AG09309 (cell line): ENCODE measurements around the gene BOC.

Experiments
- DNase-seq: peaks from one replicate; pipeline ENCODE4 v3.0.0-alpha.2; 2010; ENCODE audit warnings: low read depth
- H3K4me3 ChIP-seq: 2 replicates; pipeline ENCODE4 v1.5.1; 2011; ENCODE audit warnings: mild to moderate bottlenecking, low read depth, low read length, moderate library complexity; ENCODE audit not compliant: control insufficient read depth
- TF ChIP-seq, protein P1 (sequence below): IDR thresholded peaks from 2 replicates; pipeline ENCODE4 v1.5.1; 2011; ENCODE audit warnings: mild to moderate bottlenecking, low read depth, low read length, inconsistent platforms; ENCODE audit not compliant: insufficient read depth, control insufficient read depth; ENCODE audit errors: missing control alignments

Gene BOC

DNA sequence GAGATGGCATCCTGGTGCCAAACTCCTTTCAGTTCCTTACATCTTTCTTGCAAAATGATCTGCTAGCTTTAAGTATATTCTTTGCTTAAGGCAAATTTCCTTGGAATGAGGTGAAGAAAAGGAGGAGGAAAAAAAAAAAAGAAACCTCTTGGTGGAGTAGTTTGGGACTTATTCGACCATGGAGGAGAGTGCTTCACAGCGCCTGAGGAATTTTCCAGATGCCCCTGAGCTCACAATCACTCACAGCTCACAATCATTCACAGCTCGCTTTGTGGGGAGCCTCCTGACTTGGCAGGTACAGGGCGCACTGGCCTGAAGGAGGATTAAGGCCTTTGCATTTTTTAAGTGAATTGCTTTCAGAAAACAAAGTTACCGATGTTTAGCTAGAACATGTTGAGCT is 53.9 kb downstream of the BOC start:
- no peak for DNase-seq
- TF ChIP-seq, protein P1, sequence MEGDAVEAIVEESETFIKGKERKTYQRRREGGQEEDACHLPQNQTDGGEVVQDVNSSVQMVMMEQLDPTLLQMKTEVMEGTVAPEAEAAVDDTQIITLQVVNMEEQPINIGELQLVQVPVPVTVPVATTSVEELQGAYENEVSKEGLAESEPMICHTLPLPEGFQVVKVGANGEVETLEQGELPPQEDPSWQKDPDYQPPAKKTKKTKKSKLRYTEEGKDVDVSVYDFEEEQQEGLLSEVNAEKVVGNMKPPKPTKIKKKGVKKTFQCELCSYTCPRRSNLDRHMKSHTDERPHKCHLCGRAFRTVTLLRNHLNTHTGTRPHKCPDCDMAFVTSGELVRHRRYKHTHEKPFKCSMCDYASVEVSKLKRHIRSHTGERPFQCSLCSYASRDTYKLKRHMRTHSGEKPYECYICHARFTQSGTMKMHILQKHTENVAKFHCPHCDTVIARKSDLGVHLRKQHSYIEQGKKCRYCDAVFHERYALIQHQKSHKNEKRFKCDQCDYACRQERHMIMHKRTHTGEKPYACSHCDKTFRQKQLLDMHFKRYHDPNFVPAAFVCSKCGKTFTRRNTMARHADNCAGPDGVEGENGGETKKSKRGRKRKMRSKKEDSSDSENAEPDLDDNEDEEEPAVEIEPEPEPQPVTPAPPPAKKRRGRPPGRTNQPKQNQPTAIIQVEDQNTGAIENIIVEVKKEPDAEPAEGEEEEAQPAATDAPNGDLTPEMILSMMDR: no peak
- no peak overlapping the region for H3K4me3 ChIP-seq

DNA sequence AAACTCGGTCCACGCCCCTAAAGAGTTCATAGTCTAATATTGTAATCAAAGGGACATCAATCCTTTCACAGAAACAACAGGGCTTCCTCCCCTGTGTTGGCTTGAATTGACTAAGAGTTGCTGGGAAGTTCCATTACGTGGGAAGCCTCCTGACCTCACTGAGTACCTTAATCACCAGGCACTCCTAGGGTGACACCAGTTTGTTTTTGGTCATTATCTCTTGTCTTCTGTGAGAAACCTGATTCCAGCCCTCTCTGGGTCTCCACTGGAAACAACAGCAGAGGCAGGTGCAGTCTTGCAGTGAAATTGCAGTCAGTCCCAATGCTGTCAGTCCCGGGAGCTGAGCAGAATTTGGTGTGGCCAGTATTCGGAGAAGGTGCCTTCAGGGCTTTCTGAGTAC is 55.4 kb downstream of the BOC start:
- DNase-seq: no peak
- H3K4me3 ChIP-seq: no peak overlapping the region
- TF ChIP-seq, protein P1: no peak

DNA sequence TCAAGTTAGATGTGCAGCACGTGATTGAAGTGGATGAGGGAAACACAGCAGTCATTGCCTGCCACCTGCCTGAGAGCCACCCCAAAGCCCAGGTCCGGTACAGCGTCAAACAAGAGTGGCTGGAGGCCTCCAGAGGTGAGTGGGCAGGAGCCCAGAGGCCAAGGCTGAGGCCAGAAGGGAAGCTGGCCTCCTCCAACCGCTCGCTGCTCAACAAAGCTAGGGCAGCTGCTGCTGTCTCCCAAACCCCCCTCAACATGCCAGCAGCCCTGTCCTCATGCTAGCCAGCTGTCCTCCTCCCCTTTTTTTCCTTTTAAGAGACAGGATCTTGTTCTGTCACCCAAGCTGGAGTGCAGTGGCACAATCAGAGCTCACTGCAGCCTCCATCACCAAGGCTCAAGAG is 57.0 kb downstream of the BOC start:
- TF ChIP-seq, protein P1: no peak
- DNase-seq: no peak
- no peak overlapping the region for H3K4me3 ChIP-seq

DNA sequence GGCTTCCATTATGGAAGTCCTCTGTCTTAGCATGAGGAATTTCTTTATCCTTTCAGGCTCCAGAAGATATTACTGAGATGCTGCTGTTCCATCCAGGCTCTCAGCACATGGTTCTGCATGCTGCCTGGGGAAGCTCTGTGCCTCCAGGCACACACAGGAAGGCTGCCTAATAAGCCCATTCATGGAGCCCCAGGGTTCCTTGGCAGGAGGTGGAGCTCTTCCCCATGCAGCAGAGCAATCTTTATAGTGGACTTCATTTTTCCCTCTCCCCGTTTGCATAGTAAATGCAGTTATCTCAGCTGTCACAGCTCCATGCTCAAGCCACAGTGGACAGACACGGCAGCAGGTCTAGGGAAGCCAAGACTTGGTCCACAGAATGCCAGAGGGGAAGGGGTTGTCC is 57.6 kb downstream of the BOC start:
- TF ChIP-seq, protein P1: no peak
- no peak for DNase-seq
- H3K4me3 ChIP-seq: no peak overlapping the region

DNA sequence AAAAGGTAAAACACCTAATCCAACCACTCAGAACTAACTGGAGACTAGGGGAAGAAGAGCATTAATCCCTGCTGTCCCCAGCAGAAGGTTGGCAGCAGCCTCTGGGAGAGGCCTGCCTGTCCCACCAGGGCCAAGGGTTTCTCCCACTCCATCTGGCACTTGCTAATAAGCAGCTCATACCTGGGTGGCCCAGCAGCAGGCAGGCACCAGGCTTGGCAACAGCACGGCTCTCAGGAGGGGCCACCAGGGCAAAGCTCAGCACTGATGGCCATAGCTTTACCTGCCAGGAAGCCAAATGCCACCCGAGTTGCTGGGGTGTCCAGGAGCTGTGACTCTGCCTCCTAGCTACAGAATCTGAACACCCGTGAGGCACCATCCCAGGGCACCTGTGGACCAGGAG is 58.3 kb downstream of the BOC start:
- no peak overlapping the region for H3K4me3 ChIP-seq
- TF ChIP-seq, protein P1: no peak
- DNase-seq: no peak

DNA sequence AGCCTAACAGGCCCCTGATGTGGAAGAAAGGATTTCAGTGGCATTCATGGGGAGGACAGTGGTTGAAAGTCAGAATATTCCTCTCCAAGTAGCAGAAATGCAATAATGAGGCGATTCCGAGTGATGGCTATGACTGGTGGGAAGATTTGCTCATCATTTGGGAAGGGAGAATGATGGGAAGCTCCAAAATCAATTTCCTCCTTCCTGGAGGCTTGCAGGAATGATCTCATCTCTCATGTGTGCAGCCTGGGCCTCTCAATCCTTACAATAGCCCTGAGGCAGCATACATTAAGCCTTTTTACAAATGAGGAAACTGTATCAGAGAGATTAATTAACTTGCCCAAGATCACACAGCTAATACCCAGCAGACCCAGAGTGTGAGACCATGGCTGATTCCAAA is 58.7 kb downstream of the BOC start:
- TF ChIP-seq, protein P1: no peak
- DNase-seq: no peak
- H3K4me3 ChIP-seq: no peak overlapping the region

DNA sequence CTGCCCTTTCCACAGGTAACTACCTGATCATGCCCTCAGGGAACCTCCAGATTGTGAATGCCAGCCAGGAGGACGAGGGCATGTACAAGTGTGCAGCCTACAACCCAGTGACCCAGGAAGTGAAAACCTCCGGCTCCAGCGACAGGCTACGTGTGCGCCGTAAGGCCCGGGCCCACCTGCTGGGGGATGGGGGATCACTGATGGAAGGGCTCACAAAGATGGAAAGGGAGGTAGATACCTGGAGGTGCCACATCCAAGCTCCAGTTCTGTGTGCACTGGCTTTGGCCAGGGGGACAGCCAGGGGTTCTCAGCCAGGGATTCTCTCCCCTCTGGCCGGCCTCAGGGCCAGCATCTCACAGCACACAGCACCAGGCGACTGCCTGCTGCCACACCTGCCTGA is 59.4 kb downstream of the BOC start:
- DNase-seq: no peak
- no peak overlapping the region for H3K4me3 ChIP-seq
- TF ChIP-seq, protein P1: no peak
